GM10266 (cell line): ENCODE data around the gene AOC3.
"Not testable (repeated sequence)": the region's sequence is repeated elsewhere in the genome, so short reads cannot be mapped to it uniquely, and the experiment has no call there.

ENCODE experiments used
- DNase-seq: peaks from one replicate; pipeline ENCODE4 v3.0.0; 2012; ENCODE audit errors: extremely low spot score
- CTCF ChIP-seq: IDR thresholded peaks from 2 replicates; pipeline ENCODE4 v1.5.1; 2012; ENCODE audit warnings: mild to moderate bottlenecking, low read depth; ENCODE audit not compliant: control insufficient read depth, insufficient read depth; ENCODE audit errors: missing control alignments

AOC3 gene

GRCh38 chr17:42880776-42881310 is 29.8 kb downstream of the AOC3 start:
- no peak for DNase-seq
- no peak for TF ChIP-seq CTCF

GRCh38 chr17:42881706-42882105 is 30.7 kb downstream of the AOC3 start:
- not testable (repeated sequence) for DNase-seq

GRCh38 chr17:42882166-42882565 is 31.2 kb downstream of the AOC3 start:
- no peak for DNase-seq
- no peak for TF ChIP-seq CTCF

- TF ChIP-seq CTCF = no peak
- DNase-seq = no peak
Observed at GRCh38 chr17:42883802-42884558, 33.0 kb downstream of the AOC3 start.

GRCh38 chr17:42885806-42886205 is 34.8 kb downstream of the AOC3 start:
- DNase-seq = not testable (repeated sequence)

GRCh38 chr17:42886283-42887176 is 35.5 kb downstream of the AOC3 start:
- no peak for DNase-seq
- no peak for TF ChIP-seq CTCF

- TF ChIP-seq CTCF = no peak
- DNase-seq = no peak
Observed at GRCh38 chr17:42889809-42890208, 38.8 kb downstream of the AOC3 start.

GRCh38 chr17:42891539-42892152 is 40.6 kb downstream of the AOC3 start:
- TF ChIP-seq CTCF = no peak

More at GRCh38 chr17:42891539-42892152, 40.6 kb downstream of the AOC3 start:
- DNase-seq = no peak
